ENCODE measurements around the gene HOMEZ. TPM values are rescaled to one million over a fixed set of nuclear protein-coding genes. Genes with fewer than 3 reads are reported as not detected.

HOMEZ gene
- total RNA-seq, 1 experiment from 2014 or later, result 6.2 TPM

DNA sequence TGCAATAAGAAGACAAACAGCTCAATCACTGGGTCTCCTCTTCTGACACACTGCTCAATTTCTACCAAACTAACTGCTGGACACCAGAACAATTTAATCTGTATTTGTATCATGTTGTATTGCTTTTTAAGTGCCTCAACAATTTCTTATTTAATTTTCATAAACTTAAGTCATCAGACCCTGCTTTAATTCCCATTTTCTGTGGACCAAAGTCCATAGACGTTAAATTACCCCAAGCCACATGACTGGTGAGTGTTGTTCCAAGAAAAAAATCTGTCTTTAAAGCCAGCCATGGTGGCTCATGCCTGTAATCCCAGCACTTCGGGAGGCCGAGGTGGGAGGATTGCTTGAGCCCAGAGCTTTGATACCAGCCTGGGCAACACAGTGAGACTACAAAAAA, 8.7 kb downstream of the HOMEZ start:
- Histone ChIP-seq H2BK12ac (ENCODE audit: insufficient read length, low read depth, low read length) (no peak overlapping the region), H3K27ac (ENCODE audit: insufficient read length, low read depth, low read length) (no peak overlapping the region)
- peaks cover 0 to 3% (median 0%) of the 10 kb centered on the region in 3 experiments; a peak in 4 of 7 replicates for H3K36me3 Mint-ChIP-seq (ENCODE audit: insufficient read depth in 1 of 3, low read depth in 3 of 3)

More for the DNA sequence above, 8.7 kb downstream of the HOMEZ start:
- no peak overlapping the region for H2BK20ac ChIP-seq (ENCODE audit: low read depth, low read length, poor library complexity, severe bottlenecking)
- peaks cover 93% of the 10 kb centered on the region for H3K27me3 Mint-ChIP-seq (ENCODE audit: low read depth)
- H3K9me3 Mint-ChIP-seq, result no peaks in the 10 kb centered on the region
- no peak overlapping the region for H3K4me2 ChIP-seq (ENCODE audit: insufficient read depth, insufficient read length, low read length)
- no peak overlapping the region for H3K23ac ChIP-seq (ENCODE audit: insufficient read length, low read depth, low read length)
- no peaks in the 10 kb centered on the region for H3K79me2 ChIP-seq (ENCODE audit: insufficient read depth, low read length)
- no peak overlapping the region for H3K56ac ChIP-seq (ENCODE audit: insufficient read length, low read depth, low read length)
- peaks cover 16 to 18% of the 10 kb centered on the region in 2 experiments for H3K4me1 Mint-ChIP-seq
- no peaks in the 10 kb centered on the region for H3K23me2 ChIP-seq (ENCODE audit: insufficient read length, low read depth, low read length, poor library complexity, severe bottlenecking)
- H4K8ac ChIP-seq (replicated peaks; ENCODE audit: insufficient read length, low read depth, low read length), result no peak overlapping the region
- H3T11ph ChIP-seq (ENCODE audit: low read length), result no peak overlapping the region
- no peaks in the 10 kb centered on the region for H3K79me1 ChIP-seq (ENCODE audit: insufficient read depth, low read depth, low read length, poor library complexity, severe bottlenecking)
- no CpG with 5 or more reads among the region's 3 CpGs for WGBS (ENCODE audit: extremely low coverage, insufficient read length, low lambda C conversion rate)
- H2AK5ac ChIP-seq (ENCODE audit: insufficient read length, low read length), result no peak overlapping the region
- H4K91ac ChIP-seq (ENCODE audit: insufficient read length, low read depth, low read length), result no peak overlapping the region
- no peak overlapping the region for H3K27ac Mint-ChIP-seq
- no peak overlapping the region for H2BK15ac ChIP-seq (ENCODE audit: low read depth, low read length)
- no peak overlapping the region for H3K18ac ChIP-seq (ENCODE audit: insufficient read length, low read depth, low read length)
- peaks cover 8% of the 10 kb centered on the region; the same call in 1 of the 2 replicates for H3K4me1 ChIP-seq (ENCODE audit: insufficient read depth, low read length)
- no peak overlapping the region for H2AFZ ChIP-seq (ENCODE audit: low read length)
- H3K4ac ChIP-seq (ENCODE audit: low read depth, low read length), result no peak overlapping the region
- no peaks in the 10 kb centered on the region for H4K20me1 ChIP-seq (ENCODE audit: control insufficient read depth, insufficient read depth, insufficient read length)
- no peak for DNase-seq
- H2BK5ac ChIP-seq (ENCODE audit: insufficient read length, low read length), result no peak overlapping the region
- H2BK120ac ChIP-seq (ENCODE audit: low read depth, low read length, poor library complexity, severe bottlenecking), result no peak overlapping the region
- H4K5ac ChIP-seq (ENCODE audit: insufficient read length, low read depth, low read length), result no peak overlapping the region
- H3K9me3 ChIP-seq (ENCODE audit: control insufficient read depth, low read depth, low read length), result no peaks in the 10 kb centered on the region
- H3K9ac ChIP-seq (ENCODE audit: extremely low read depth, insufficient read length, low read length), result no peak overlapping the region
- no peak overlapping the region for H3K14ac ChIP-seq (ENCODE audit: insufficient read depth, low read length)
- H3K27me3 ChIP-seq (ENCODE audit: insufficient read depth, low read length), result peaks cover 2% of the 10 kb centered on the region; the same call in 1 of the 2 replicates
- TF ChIP-seq, protein P1, sequence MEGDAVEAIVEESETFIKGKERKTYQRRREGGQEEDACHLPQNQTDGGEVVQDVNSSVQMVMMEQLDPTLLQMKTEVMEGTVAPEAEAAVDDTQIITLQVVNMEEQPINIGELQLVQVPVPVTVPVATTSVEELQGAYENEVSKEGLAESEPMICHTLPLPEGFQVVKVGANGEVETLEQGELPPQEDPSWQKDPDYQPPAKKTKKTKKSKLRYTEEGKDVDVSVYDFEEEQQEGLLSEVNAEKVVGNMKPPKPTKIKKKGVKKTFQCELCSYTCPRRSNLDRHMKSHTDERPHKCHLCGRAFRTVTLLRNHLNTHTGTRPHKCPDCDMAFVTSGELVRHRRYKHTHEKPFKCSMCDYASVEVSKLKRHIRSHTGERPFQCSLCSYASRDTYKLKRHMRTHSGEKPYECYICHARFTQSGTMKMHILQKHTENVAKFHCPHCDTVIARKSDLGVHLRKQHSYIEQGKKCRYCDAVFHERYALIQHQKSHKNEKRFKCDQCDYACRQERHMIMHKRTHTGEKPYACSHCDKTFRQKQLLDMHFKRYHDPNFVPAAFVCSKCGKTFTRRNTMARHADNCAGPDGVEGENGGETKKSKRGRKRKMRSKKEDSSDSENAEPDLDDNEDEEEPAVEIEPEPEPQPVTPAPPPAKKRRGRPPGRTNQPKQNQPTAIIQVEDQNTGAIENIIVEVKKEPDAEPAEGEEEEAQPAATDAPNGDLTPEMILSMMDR (conservative IDR thresholded peaks at IDR 0.05), result no peak
- no peak overlapping the region for H3K4me3 Mint-ChIP-seq
